ENCODE results near the gene AGBL4.

Gene AGBL4

GRCh38 chr1:48676376-48676775 lies 1347.4 kb downstream of the AGBL4 start:
- no peak for DNase-seq

GRCh38 chr1:48675251-48675650 lies 1348.5 kb downstream of the AGBL4 start:
- no peak for DNase-seq

- DNase-seq = no peak
These were observed 1349.1 kb downstream of the AGBL4 start for GRCh38 chr1:48674641-48675040.

GRCh38 chr1:48673332-48674105 lies 1350.2 kb downstream of the AGBL4 start:
- no peak for DNase-seq

- no peak for DNase-seq
These were observed 1352.2 kb downstream of the AGBL4 start for GRCh38 chr1:48671578-48671977.

GRCh38 chr1:48670234-48671020 lies 1353.3 kb downstream of the AGBL4 start:
- DNase-seq = no peak

GRCh38 chr1:48668339-48668738 lies 1355.4 kb downstream of the AGBL4 start:
- no peak for DNase-seq

GRCh38 chr1:48667782-48668181 lies 1356.0 kb downstream of the AGBL4 start:
- no peak for DNase-seq

- DNase-seq = no peak
These were observed 1357.9 kb downstream of the AGBL4 start for GRCh38 chr1:48665708-48666407.

- no peak for DNase-seq
These were observed 1361.9 kb downstream of the AGBL4 start for GRCh38 chr1:48661726-48662463.

GRCh38 chr1:48659801-48660200 lies 1364.0 kb downstream of the AGBL4 start:
- DNase-seq = no peak

GRCh38 chr1:48657413-48657812 lies 1366.3 kb downstream of the AGBL4 start:
- DNase-seq = no peak

- no peak for DNase-seq
These were observed 1369.0 kb downstream of the AGBL4 start for GRCh38 chr1:48654606-48655210.

GRCh38 chr1:48652334-48652733 lies 1371.4 kb downstream of the AGBL4 start:
- DNase-seq = no peak

GRCh38 chr1:48649880-48650279 lies 1373.9 kb downstream of the AGBL4 start:
- DNase-seq = no peak

GRCh38 chr1:48645883-48646282 lies 1377.9 kb downstream of the AGBL4 start:
- DNase-seq = no peak

GRCh38 chr1:48644905-48645605 lies 1378.7 kb downstream of the AGBL4 start:
- no peak for DNase-seq

GRCh38 chr1:48644190-48644900 lies 1379.4 kb downstream of the AGBL4 start:
- no peak for DNase-seq

GRCh38 chr1:48643193-48643592 lies 1380.6 kb downstream of the AGBL4 start:
- no peak for DNase-seq

- DNase-seq = no peak
These were observed 1382.8 kb downstream of the AGBL4 start for GRCh38 chr1:48640836-48641492.

- DNase-seq = no peak
These were observed 1393.9 kb downstream of the AGBL4 start for GRCh38 chr1:48629867-48630266.

Data from stimulated activated naive CD4-positive, alpha-beta T cell treated with Interleukin-2 at 50 U/mL for 16 hours (primary cell).